ENCODE data around the gene KBTBD4.

The KBTBD4 gene

GRCh38 chr11:47587039-47587716, 8.4 kb upstream of the KBTBD4 start:
- DNase-seq (ENCODE audit: low read depth): no peak
- no peak overlapping the region for H3K4me3 ChIP-seq (ENCODE audit: control insufficient read depth, low read depth, low read length)
- no peak for TF ChIP-seq CTCF (conservative IDR thresholded peaks at IDR 0.05; ENCODE audit: control insufficient read depth, insufficient read depth, low read depth, low read length)

GRCh38 chr11:47586098-47586855, 7.5 kb upstream of the KBTBD4 start, which contains the start of gene FAM180B:
Gene FAM180B (plus strand): TSS chr11:47586678. CDS start chr11:47586769, 91 bp downstream.
- no peak for DNase-seq (ENCODE audit: low read depth)
- no peak within 1 kb of the TSS for H3K4me3 ChIP-seq (ENCODE audit: control insufficient read depth, low read depth, low read length)
- TF ChIP-seq CTCF (conservative IDR thresholded peaks at IDR 0.05; ENCODE audit: control insufficient read depth, insufficient read depth, low read depth, low read length): no peak

DNA sequence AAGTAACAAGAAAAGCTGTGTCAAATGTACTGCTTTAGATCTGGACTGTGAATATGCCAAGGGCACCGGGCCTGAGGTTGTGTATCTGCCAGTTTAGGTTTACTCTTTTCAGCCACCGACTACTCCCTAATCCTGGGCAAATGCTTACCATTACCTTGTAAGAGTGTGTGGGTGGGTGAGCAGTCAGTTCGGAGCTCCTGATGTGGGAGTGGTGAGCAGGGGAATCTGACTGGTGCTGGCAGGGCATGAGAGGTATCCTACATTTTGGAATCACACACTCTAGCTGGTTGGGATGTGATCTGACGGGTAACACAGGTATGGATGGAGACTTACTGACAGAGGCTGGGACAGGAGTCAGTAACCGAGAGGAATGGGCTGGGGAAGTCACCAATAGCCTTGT, 5.1 kb upstream of the KBTBD4 start:
- TF ChIP-seq CTCF (conservative IDR thresholded peaks at IDR 0.05; ENCODE audit: control insufficient read depth, insufficient read depth, low read depth, low read length): no peak
- DNase-seq (ENCODE audit: low read depth): no peak
- H3K4me3 ChIP-seq (ENCODE audit: control insufficient read depth, low read depth, low read length): no peak overlapping the region

DNA sequence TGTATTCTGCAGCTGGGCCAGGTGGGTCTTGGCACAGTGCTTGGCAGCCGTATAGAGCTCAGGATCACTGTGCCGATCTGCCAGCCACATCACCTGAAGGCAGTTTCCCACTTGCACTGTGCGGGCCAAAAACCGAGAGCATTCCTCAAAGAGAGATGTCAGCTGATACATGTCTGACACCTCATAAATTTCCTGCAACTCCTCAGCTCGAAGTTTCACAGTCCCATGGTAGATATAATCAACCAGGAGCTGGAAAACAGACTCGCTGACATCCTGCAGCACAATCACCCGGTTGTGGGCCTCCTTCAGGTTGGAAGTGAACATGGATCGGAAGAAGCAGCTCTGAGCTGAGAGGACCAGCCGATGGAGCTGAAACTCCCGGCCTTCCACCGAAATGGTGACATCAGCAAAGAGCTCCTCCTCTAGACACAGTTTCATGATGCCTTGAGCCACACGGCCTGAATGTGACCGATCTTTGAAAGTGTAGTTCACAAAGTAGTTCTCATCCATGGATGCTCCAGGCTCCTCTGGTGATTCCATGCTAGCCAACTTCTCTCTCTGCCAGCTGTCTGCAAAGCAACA, 1.2 kb downstream of the KBTBD4 start:
- no peak for TF ChIP-seq CTCF (conservative IDR thresholded peaks at IDR 0.05; ENCODE audit: control insufficient read depth, insufficient read depth, low read depth, low read length)
- H3K4me3 ChIP-seq (ENCODE audit: control insufficient read depth, low read depth, low read length): peak overlapping the region; percentile 96
- peak; percentile 50 for DNase-seq (ENCODE audit: low read depth)

- DNase-seq (ENCODE audit: low read depth): no peak
- no peak for TF ChIP-seq CTCF (conservative IDR thresholded peaks at IDR 0.05; ENCODE audit: control insufficient read depth, insufficient read depth, low read depth, low read length)
- H3K4me3 ChIP-seq (ENCODE audit: control insufficient read depth, low read depth, low read length): no peak overlapping the region
These were observed 5.4 kb downstream of the KBTBD4 start for GRCh38 chr11:47573321-47573720.

DNA sequence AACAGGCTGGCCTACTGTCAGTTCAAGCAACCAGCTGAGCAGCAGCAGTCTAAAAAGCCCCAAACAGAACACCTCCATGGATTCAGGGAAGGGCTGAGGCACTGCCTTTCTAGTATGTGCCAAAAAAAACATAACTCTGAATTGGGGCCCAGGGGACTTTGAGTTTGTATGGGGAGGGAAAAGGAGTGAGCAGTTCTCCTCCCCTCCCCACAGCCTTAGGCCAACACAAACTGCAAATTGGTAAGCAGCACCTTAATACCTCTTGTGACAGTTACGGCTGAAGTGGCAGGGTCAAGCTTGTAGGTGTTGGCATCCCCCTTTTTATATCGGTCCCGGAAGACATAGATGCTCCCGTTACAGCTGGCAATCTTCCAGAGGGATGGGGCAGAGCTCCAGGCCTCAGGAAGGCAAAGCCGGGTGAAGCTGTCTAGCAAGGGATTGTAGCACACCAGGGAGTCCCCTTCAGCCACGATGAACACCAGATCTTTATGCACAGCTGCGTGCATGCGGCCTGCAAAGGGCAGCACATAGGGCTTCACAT, 6.0 kb downstream of the KBTBD4 start:
- H3K4me3 ChIP-seq (ENCODE audit: control insufficient read depth, low read depth, low read length): no peak overlapping the region
- peak; percentile 57 for DNase-seq (ENCODE audit: low read depth)
- no peak for TF ChIP-seq CTCF (conservative IDR thresholded peaks at IDR 0.05; ENCODE audit: control insufficient read depth, insufficient read depth, low read depth, low read length)
